ENCODE results near the gene STAG1.
"Not testable (repeated sequence)": the region's sequence is repeated elsewhere in the genome, so short reads cannot be mapped to it uniquely, and the experiment has no call there.

The STAG1 gene

GRCh38 chr3:136740351-136740958 lies 11.7 kb downstream of the STAG1 start:
- Histone ChIP-seq H3K9me3 (ENCODE audit: insufficient read depth, low read depth, low read length) (0 out of 2 replicates have a peak, but pooled peaks cover 6% of the 10 kb centered on the region), H3F3A (ENCODE audit: low read depth) (no peaks in the 10 kb centered on the region), H3K4me3 (ENCODE audit: low read length, poor library complexity, severe bottlenecking) (no peak overlapping the region), H3K4me1 (ENCODE audit: insufficient read depth, low read length, poor library complexity, severe bottlenecking) (peaks cover 16% of the 10 kb centered on the region), H3K4me2 (ENCODE audit: low read depth, low read length, poor library complexity, severe bottlenecking) (no peak overlapping the region), H3K9me2 (replicated peaks; ENCODE audit: low read depth, low read length) (no peaks in the 10 kb centered on the region), H3K27me3 (ENCODE audit: insufficient read depth, low read length, poor library complexity, severe bottlenecking) (no peaks in the 10 kb centered on the region), H4K20me1 (ENCODE audit: insufficient read depth, low read length, poor library complexity, severe bottlenecking) (no peaks in the 10 kb centered on the region), H3K79me2 (ENCODE audit: insufficient read depth, low read length) (peaks cover 100% of the 10 kb centered on the region), H3K9ac (ENCODE audit: low read depth, low read length, poor library complexity, severe bottlenecking) (no peak overlapping the region), H3K36me3 (ENCODE audit: insufficient read depth, low read length) (peaks cover 8% of the 10 kb centered on the region), H2AFZ (ENCODE audit: low read length) (no peak overlapping the region)
- TF ChIP-seq EZH2phosphoT487 (IDR thresholded peaks at IDR 0.05; ENCODE audit: borderline replicate concordance) (no peak), CTCF (conservative IDR thresholded peaks at IDR 0.05; ENCODE audit: low read length) (no peak)

GRCh38 chr3:136736950-136737349 lies 15.2 kb downstream of the STAG1 start:
- not testable (repeated sequence) for H3K9me3 ChIP-seq (ENCODE audit: insufficient read depth, low read depth, low read length); H3K4me2 ChIP-seq (ENCODE audit: low read depth, low read length, poor library complexity, severe bottlenecking); H3K4me3 ChIP-seq (ENCODE audit: low read length, poor library complexity, severe bottlenecking); H3F3A ChIP-seq (ENCODE audit: low read depth); H3K9ac ChIP-seq (ENCODE audit: low read depth, low read length, poor library complexity, severe bottlenecking); H3K27me3 ChIP-seq (ENCODE audit: insufficient read depth, low read length, poor library complexity, severe bottlenecking); H2AFZ ChIP-seq (ENCODE audit: low read length); H3K9me2 ChIP-seq (replicated peaks; ENCODE audit: low read depth, low read length); H3K36me3 ChIP-seq (ENCODE audit: insufficient read depth, low read length)
- Histone ChIP-seq H3K79me2 (ENCODE audit: insufficient read depth, low read length) (peaks cover 100% of the 10 kb centered on the region), H4K20me1 (ENCODE audit: insufficient read depth, low read length, poor library complexity, severe bottlenecking) (peaks cover 16% of the 10 kb centered on the region), H3K4me1 (ENCODE audit: insufficient read depth, low read length, poor library complexity, severe bottlenecking) (peaks cover 11% of the 10 kb centered on the region)

GRCh38 chr3:136735103-136735502 lies 17.1 kb downstream of the STAG1 start:
- peaks cover 26% of the 10 kb centered on the region for H4K20me1 ChIP-seq (ENCODE audit: insufficient read depth, low read length, poor library complexity, severe bottlenecking)

More at GRCh38 chr3:136735103-136735502, 17.1 kb downstream of the STAG1 start:
- Histone ChIP-seq H3K79me2 (ENCODE audit: insufficient read depth, low read length) (peaks cover 100% of the 10 kb centered on the region), H3K9ac (ENCODE audit: low read depth, low read length, poor library complexity, severe bottlenecking) (no peak overlapping the region), H3K36me3 (ENCODE audit: insufficient read depth, low read length) (peaks cover 8% of the 10 kb centered on the region; the same call in 1 of the 2 replicates), H3K4me2 (ENCODE audit: low read depth, low read length, poor library complexity, severe bottlenecking) (peak overlapping the region; percentile 60), H3K27me3 (ENCODE audit: insufficient read depth, low read length, poor library complexity, severe bottlenecking) (no peaks in the 10 kb centered on the region), H3K9me2 (replicated peaks; ENCODE audit: low read depth, low read length) (no peaks in the 10 kb centered on the region), H2AFZ (ENCODE audit: low read length) (no peak overlapping the region), H3K9me3 (ENCODE audit: insufficient read depth, low read depth, low read length) (no peaks in the 10 kb centered on the region), H3K4me3 (ENCODE audit: low read length, poor library complexity, severe bottlenecking) (no peak overlapping the region), H3F3A (ENCODE audit: low read depth) (no peaks in the 10 kb centered on the region), H3K4me1 (ENCODE audit: insufficient read depth, low read length, poor library complexity, severe bottlenecking) (peaks cover 21% of the 10 kb centered on the region)
- TF ChIP-seq CTCF (conservative IDR thresholded peaks at IDR 0.05; ENCODE audit: low read length): no peak
- TF ChIP-seq EZH2phosphoT487 (IDR thresholded peaks at IDR 0.05; ENCODE audit: borderline replicate concordance): no peak

Data from Loucy (cell line).